HepG2 (cell line): ENCODE data around the gene MEIS3. TPM values are rescaled to one million over a fixed set of nuclear protein-coding genes. Genes with fewer than 3 reads are reported as not detected.
A peak's percentile ranks its signal among the peaks of the same experiment; 100 is the strongest.

ENCODE experiments used
- ATAC-seq: fragments of 200-7000 bp; cut with Tn5 transposase; 3 replicates; pipeline ENCODE4 v1.9.1; 2020; ENCODE audit warnings: mild to moderate bottlenecking, moderate library complexity
- BruUV-seq: library from RNA; stranded (reverse); fragments of 400-500 nt; replicated peaks from 2 replicates; lab custom pipeline; 2021; lab: Mats Ljungman, UMichigan
- CTCF ChIA-PET: fragments of 300-600 bp; formaldehyde crosslinking; extraction: SDS; loops from one replicate; lab custom pipeline; 2021; ENCODE audit warnings: low total read pairs, inconsistent platforms, low intra/inter-chr PET ratio; lab: Yijun Ruan, JAX
- POLR2A ChIA-PET: fragments of 350-600 bp; sonication (Branson Sonifier 250); formaldehyde crosslinking; loops from one replicate; lab custom pipeline; 2020; ENCODE audit warnings: antibody characterized with exemption, inconsistent platforms; lab: Yijun Ruan, JAX
- DNase-seq: peaks from one replicate; pipeline ENCODE4 v3.0.0-alpha.2; 2015; ENCODE audit warnings: low spot score
- FAIRE-seq: peaks from 3 replicates; lab custom pipeline; 2011; peaks lifted over from hg19 to GRCh38; lab: Jason Lieb, UNC
- H2AFZ ChIP-seq: one replicate; pipeline ENCODE4 v1.6.1; 2011; ENCODE audit warnings: low read length, inconsistent platforms
- H3K27ac ChIP-seq: fragments of 300-600 bp; 3 replicates; pipeline ENCODE4 v1.8.0; 2011; ENCODE audit warnings: mixed run types, mild to moderate bottlenecking, mixed read lengths, low read length, inconsistent platforms; ENCODE audit not compliant: insufficient read depth; ENCODE audit errors: extremely low read length
- H3K27me3 ChIP-seq, 2 experiments: fragments of 200-600 bp in 1 of 2; 2 replicates in 1 of 2; 3 replicates in 1 of 2; pipeline versions ENCODE4 v1.6.0 to v1.8.0; 2011; ENCODE audit warnings: low read length in 2 of 2, mild to moderate bottlenecking in 2 of 2, moderate library complexity in 2 of 2, inconsistent platforms in 1 of 2; ENCODE audit not compliant: insufficient read depth in 2 of 2, control insufficient read depth in 1 of 2
- H3K36me3 ChIP-seq, 2 experiments: fragments of 200-600 bp in 1 of 2; replicated peaks in 1 of 2; 2 replicates in 1 of 2; 3 replicates in 1 of 2; pipeline versions ENCODE4 v1.5.1 to v1.8.0; 2011; ENCODE audit warnings: low read length in 2 of 2, inconsistent platforms in 1 of 2; ENCODE audit not compliant: insufficient read depth in 2 of 2, control insufficient read depth in 1 of 2
- H3K4me1 ChIP-seq: 2 replicates; pipeline ENCODE4 v1.5.1; 2012; ENCODE audit warnings: low read length, inconsistent platforms; ENCODE audit not compliant: insufficient read depth
- H3K4me2 ChIP-seq: 2 replicates; pipeline ENCODE4 v1.6.0; 2011; ENCODE audit warnings: low read depth, low read length, inconsistent platforms
- H3K4me3 ChIP-seq, 3 experiments: fragments of 200-600 bp in 1 of 3; sonication (generic), shearing (Covaris generic) in 1 of 3; replicated peaks in 1 of 3; 2 replicates each; pipeline ENCODE4 v1.5.1; 2011 to 2016; ENCODE audit warnings: low read length in 3 of 3, inconsistent platforms in 2 of 3, low read depth in 2 of 3, mild to moderate bottlenecking in 2 of 3, control low read depth in 1 of 3, mixed read lengths in 1 of 3; ENCODE audit not compliant: insufficient read depth in 1 of 3
- H3K79me2 ChIP-seq: one replicate; pipeline ENCODE4 v1.6.1; 2011; ENCODE audit warnings: low read length, inconsistent platforms; ENCODE audit not compliant: insufficient read depth
- H3K9ac ChIP-seq: 2 replicates; pipeline ENCODE4 v1.6.0; 2011; ENCODE audit warnings: mild to moderate bottlenecking, low read depth, low read length, inconsistent platforms; ENCODE audit not compliant: insufficient read depth
- H3K9me3 ChIP-seq: 2 replicates; pipeline ENCODE4 v1.5.1; 2012; ENCODE audit warnings: mild to moderate bottlenecking, low read length
- H4K20me1 ChIP-seq: 2 replicates; pipeline ENCODE4 v1.6.0; 2011; ENCODE audit warnings: inconsistent platforms, mild to moderate bottlenecking, low read length, moderate library complexity; ENCODE audit not compliant: insufficient read depth
- ASH2L ChIP-seq: fragments of 300-600, 200-600 bp; sonication (generic); IDR thresholded peaks from 2 replicates; pipeline ENCODE4 v1.7.0; 2017; ENCODE audit warnings: low read depth, mild to moderate bottlenecking, moderate library complexity, mixed read lengths, low read length; ENCODE audit not compliant: insufficient read length
- FOSL2 ChIP-seq: sonication (generic); formaldehyde crosslinking; IDR thresholded peaks from 2 replicates; pipeline ENCODE4 v1.4.0; 2020; ENCODE audit warnings: missing genetic modification reagents
- NFKB2 ChIP-seq: sonication (generic); formaldehyde crosslinking; IDR thresholded peaks from 2 replicates; pipeline ENCODE4 v1.4.0; 2020; ENCODE audit warnings: missing genetic modification reagents, borderline replicate concordance
- NFRKB ChIP-seq: fragments of 450-650 bp; IDR thresholded peaks from 2 replicates; pipeline ENCODE4 v1.6.1; 2017
- TBX3 ChIP-seq: fragments of 450-650 bp; IDR thresholded peaks from 2 replicates; pipeline ENCODE4 v1.6.1; 2017; ENCODE audit warnings: antibody characterized with exemption, mild to moderate bottlenecking, inconsistent platforms, borderline replicate concordance
- ZNF230 ChIP-seq: sonication (generic); formaldehyde crosslinking; IDR thresholded peaks from 2 replicates; pipeline ENCODE4 v1.4.0; 2020; ENCODE audit warnings: mild to moderate bottlenecking, missing genetic modification reagents
- ZNF672 ChIP-seq: sonication (generic); formaldehyde crosslinking; IDR thresholded peaks from 2 replicates; pipeline ENCODE4 v1.8.1; 2022; ENCODE audit warnings: missing genetic modification reagents
- ZNF691 ChIP-seq: sonication (generic); formaldehyde crosslinking; IDR thresholded peaks from 2 replicates; pipeline ENCODE4 v1.4.0; 2020; ENCODE audit warnings: missing genetic modification reagents, low read depth, mild to moderate bottlenecking, borderline replicate concordance
- ZNF878 ChIP-seq: sonication (generic); formaldehyde crosslinking; IDR thresholded peaks from 2 replicates; pipeline ENCODE4 v1.8.1; 2023; ENCODE audit warnings: mild to moderate bottlenecking, missing genetic modification reagents, moderate library complexity
- WGBS: methylation state at CpG from one replicate; pipeline ENCODE4 v1.1.6; 2017; ENCODE audit warnings: low lambda C conversion rate; 5-methylcytosine and 5-hydroxymethylcytosine counted together
- in situ Hi-C: cut with HindIII; loops from 2 replicates; pipeline ENCODE4 v1.10.0; 2017; ENCODE audit warnings: low pct_unique_long_range_greater_than_20kb; ENCODE audit not compliant: extremely low pct_ligation_motif_present
- intact Hi-C: fragments of 100-400 bp; cut with micrococcal nuclease; formaldehyde crosslinking; loops from one replicate; pipeline ENCODE4 v1.10.0; 2022; ENCODE audit not compliant: unreplicated experiment
- polyA plus RNA-seq, 8 experiments: library from polyadenylated mRNA; depleted of rRNA in 3 of 8; stranded (reverse) in 7 of 8; unstranded in 1 of 8; fragments of >200 nt; fragmentation: Illumina TruSeq in 4 of 8; extraction: Trizol in 4 of 8; gene quantifications; 2 replicates each; pipeline versions ENCODE4 v1.2.1 to v1.2.3, GENCODE V29; 2011 to 2016; ENCODE audit warnings: low read depth in 4 of 8, missing spikeins in 1 of 8, mixed read lengths in 1 of 8; ENCODE audit not compliant: insufficient read depth in 1 of 8
- total RNA-seq, 5 experiments: library from RNA; depleted of rRNA; stranded (reverse); fragments of >200 nt; fragmentation: Illumina TruSeq; extraction: Trizol; gene quantifications; 2 replicates each; pipeline ENCODE4 v1.2.3, GENCODE V29; 2016; ENCODE audit warnings: low read depth in 1 of 5
- TF ChIP-seq, protein P1 (sequence below): sonication (generic); formaldehyde crosslinking; IDR thresholded peaks from 2 replicates; pipeline ENCODE4 v1.4.0; 2020; ENCODE audit warnings: missing genetic modification reagents, mild to moderate bottlenecking, borderline replicate concordance
- TF ChIP-seq, protein P2 (sequence below): IDR thresholded peaks from 2 replicates; pipeline ENCODE4 v1.6.1; 2018; ENCODE audit warnings: missing genetic modification reagents, mild to moderate bottlenecking, missing compliant biosample characterization
- TF ChIP-seq, protein P3 (sequence below): sonication (generic); formaldehyde crosslinking; IDR thresholded peaks from 2 replicates; pipeline ENCODE4 v1.5.1; 2020; ENCODE audit warnings: missing genetic modification reagents, mild to moderate bottlenecking, borderline replicate concordance

The MEIS3 gene
- total and polyA plus RNA-seq, 2 of the 13 experiments (the other 11 are each of a cell fraction or from before 2014, with no cell fraction given), result 0.09 to 0.70 TPM

- intact Hi-C loops (no loop called here), in situ Hi-C loops (no loop called here)
- Histone ChIP-seq H3K79me2 (no peaks in the 10 kb centered on the region), H3K27ac (no peak overlapping the region), H4K20me1 (no peaks in the 10 kb centered on the region), H3K4me1 (peaks cover 29% of the 10 kb centered on the region), H2AFZ (no peak overlapping the region), H3K4me2 (no peak overlapping the region; the same call in 1 of the 2 replicates), H3K36me3 (no peaks in the 10 kb centered on the region), H3K4me3 (no peak overlapping the region), H3K27me3 (peaks cover 3 to 27% of the 10 kb centered on the region in 2 experiments; a peak in 4 of 5 replicates), H3K9ac (no peak overlapping the region), H3K9me3 (no peaks in the 10 kb centered on the region)
- ChIA-PET POLR2A (interaction anchor here (0.8 kb wide), 1 partner anchor 56 kb away, joined by 3 read pairs; the partner anchor contains the start of gene KPTN), CTCF (interaction anchor here (0.8 to 1.3 kb wide), 2 partner anchors 131 to 143 kb away, joined by 3 to 7 read pairs; no protein-coding TSS in a partner anchor)
- WGBS, result 16% methylated on average over 13 of the region's 17 CpGs
- FAIRE-seq (peak; percentile 23), DNase-seq (peak; percentile 33), ATAC-seq (peak; percentile 79)
- BruUV-seq, result no TSS peak
- TF ChIP-seq ZNF691 (CRISPR knock-in tag), result 0 out of 2 replicates have a peak, but pooled peaks have one; percentile 37
- no peak for TF ChIP-seq NFRKB
- no peak for TF ChIP-seq ZNF878 (CRISPR knock-in tag)
- TF ChIP-seq TBX3, result no peak
- peak; percentile 38; the same call in 1 of the 2 replicates for TF ChIP-seq NFKB2 (CRISPR knock-in tag)
- TF ChIP-seq ZNF230, result no peak
- TF ChIP-seq FOSL2 (CRISPR knock-in tag), result 0 out of 2 replicates have a peak, but pooled peaks have one; percentile 6
- TF ChIP-seq, protein P1, sequence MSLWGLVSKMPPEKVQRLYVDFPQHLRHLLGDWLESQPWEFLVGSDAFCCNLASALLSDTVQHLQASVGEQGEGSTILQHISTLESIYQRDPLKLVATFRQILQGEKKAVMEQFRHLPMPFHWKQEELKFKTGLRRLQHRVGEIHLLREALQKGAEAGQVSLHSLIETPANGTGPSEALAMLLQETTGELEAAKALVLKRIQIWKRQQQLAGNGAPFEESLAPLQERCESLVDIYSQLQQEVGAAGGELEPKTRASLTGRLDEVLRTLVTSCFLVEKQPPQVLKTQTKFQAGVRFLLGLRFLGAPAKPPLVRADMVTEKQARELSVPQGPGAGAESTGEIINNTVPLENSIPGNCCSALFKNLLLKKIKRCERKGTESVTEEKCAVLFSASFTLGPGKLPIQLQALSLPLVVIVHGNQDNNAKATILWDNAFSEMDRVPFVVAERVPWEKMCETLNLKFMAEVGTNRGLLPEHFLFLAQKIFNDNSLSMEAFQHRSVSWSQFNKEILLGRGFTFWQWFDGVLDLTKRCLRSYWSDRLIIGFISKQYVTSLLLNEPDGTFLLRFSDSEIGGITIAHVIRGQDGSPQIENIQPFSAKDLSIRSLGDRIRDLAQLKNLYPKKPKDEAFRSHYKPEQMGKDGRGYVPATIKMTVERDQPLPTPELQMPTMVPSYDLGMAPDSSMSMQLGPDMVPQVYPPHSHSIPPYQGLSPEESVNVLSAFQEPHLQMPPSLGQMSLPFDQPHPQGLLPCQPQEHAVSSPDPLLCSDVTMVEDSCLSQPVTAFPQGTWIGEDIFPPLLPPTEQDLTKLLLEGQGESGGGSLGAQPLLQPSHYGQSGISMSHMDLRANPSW, result no peak
- no peak for TF ChIP-seq ZNF672 (CRISPR knock-in tag)
- no peak for TF ChIP-seq ASH2L
- TF ChIP-seq, protein P2, sequence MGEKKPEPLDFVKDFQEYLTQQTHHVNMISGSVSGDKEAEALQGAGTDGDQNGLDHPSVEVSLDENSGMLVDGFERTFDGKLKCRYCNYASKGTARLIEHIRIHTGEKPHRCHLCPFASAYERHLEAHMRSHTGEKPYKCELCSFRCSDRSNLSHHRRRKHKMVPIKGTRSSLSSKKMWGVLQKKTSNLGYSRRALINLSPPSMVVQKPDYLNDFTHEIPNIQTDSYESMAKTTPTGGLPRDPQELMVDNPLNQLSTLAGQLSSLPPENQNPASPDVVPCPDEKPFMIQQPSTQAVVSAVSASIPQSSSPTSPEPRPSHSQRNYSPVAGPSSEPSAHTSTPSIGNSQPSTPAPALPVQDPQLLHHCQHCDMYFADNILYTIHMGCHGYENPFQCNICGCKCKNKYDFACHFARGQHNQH (CRISPR knock-in tag), result no peak
- TF ChIP-seq, protein P3, sequence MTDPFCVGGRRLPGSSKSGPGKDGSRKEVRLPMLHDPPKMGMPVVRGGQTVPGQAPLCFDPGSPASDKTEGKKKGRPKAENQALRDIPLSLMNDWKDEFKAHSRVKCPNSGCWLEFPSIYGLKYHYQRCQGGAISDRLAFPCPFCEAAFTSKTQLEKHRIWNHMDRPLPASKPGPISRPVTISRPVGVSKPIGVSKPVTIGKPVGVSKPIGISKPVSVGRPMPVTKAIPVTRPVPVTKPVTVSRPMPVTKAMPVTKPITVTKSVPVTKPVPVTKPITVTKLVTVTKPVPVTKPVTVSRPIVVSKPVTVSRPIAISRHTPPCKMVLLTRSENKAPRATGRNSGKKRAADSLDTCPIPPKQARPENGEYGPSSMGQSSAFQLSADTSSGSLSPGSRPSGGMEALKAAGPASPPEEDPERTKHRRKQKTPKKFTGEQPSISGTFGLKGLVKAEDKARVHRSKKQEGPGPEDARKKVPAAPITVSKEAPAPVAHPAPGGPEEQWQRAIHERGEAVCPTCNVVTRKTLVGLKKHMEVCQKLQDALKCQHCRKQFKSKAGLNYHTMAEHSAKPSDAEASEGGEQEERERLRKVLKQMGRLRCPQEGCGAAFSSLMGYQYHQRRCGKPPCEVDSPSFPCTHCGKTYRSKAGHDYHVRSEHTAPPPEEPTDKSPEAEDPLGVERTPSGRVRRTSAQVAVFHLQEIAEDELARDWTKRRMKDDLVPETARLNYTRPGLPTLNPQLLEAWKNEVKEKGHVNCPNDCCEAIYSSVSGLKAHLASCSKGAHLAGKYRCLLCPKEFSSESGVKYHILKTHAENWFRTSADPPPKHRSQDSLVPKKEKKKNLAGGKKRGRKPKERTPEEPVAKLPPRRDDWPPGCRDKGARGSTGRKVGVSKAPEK (CRISPR knock-in tag), result no peak
Measured at GRCh38 chr19:47427241-47428176, 8.2 kb upstream of the MEIS3 start.
